ENCODE results near the gene MRPL14. TPM values are rescaled to one million over a fixed set of nuclear protein-coding genes. Genes with fewer than 3 reads are reported as not detected.

MRPL14 gene
- polyA plus RNA-seq, 1 donor (not counting 4 experiments of a cell fraction or from before 2014, with no cell fraction given): 136 TPM

GRCh38 chr6:44077214-44077946, 49.9 kb downstream of the MRPL14 start:
- H3K9ac ChIP-seq (ENCODE audit: control insufficient read depth, extremely low read depth, insufficient read depth, low read length): no peak overlapping the region
- H3K4me1 ChIP-seq (ENCODE audit: control insufficient read depth, extremely low read depth, insufficient read depth, low read length): peaks cover 27% of the 10 kb centered on the region
- no peaks in the 10 kb centered on the region for H3K36me3 ChIP-seq (ENCODE audit: control insufficient read depth in 2 of 2, extremely low read depth in 1 of 2, insufficient read depth in 2 of 2, low read length in 2 of 2)
- FAIRE-seq: no peak
- no peaks in the 10 kb centered on the region for H3K79me2 ChIP-seq (ENCODE audit: control insufficient read depth, insufficient read depth, low read length)
- H3K4me2 ChIP-seq (ENCODE audit: control insufficient read depth, extremely low read depth, insufficient read depth, low read depth, low read length): no peak overlapping the region
- no peaks in the 10 kb centered on the region for H4K20me1 ChIP-seq (ENCODE audit: control insufficient read depth, extremely low read depth, insufficient read depth, low read length)
- dilution Hi-C loops (cut with MboI; ENCODE audit: extremely low pct_ligation_motif_present, low sequenced_read_pairs): no loop called here
- no peak overlapping the region for H3K4me3 ChIP-seq (ENCODE audit: control insufficient read depth in 2 of 3, extremely low read depth in 1 of 3, insufficient read depth in 2 of 3, low read depth in 1 of 3, low read length in 3 of 3)
- H3K9me3 ChIP-seq (ENCODE audit: control insufficient read depth, low read depth, low read length): no peaks in the 10 kb centered on the region
- H2AFZ ChIP-seq (ENCODE audit: control insufficient read depth, low read length): no peak overlapping the region
- TF ChIP-seq EZH2 (IDR thresholded peaks at IDR 0.05; ENCODE audit: low read length): no peak
- no peak for TF ChIP-seq CTCF (optimal IDR thresholded peaks at IDR 0.05 in 1 of 3, IDR thresholded peaks at IDR 0.05 in 1 of 3, conservative IDR thresholded peaks at IDR 0.05 in 1 of 3; ENCODE audit: extremely low read depth in 1 of 3, insufficient read depth in 2 of 3, low read length in 3 of 3)
- DNase-seq (ENCODE audit: low read depth, low spot score): no peak
- no peaks in the 10 kb centered on the region for H3K27me3 ChIP-seq (ENCODE audit: control insufficient read depth, extremely low read depth, insufficient read depth, low read length)
- H3K9me1 ChIP-seq (ENCODE audit: control insufficient read depth, extremely low read depth, insufficient read depth, low read length): peaks cover 3% of the 10 kb centered on the region
- no peak overlapping the region for H3K27ac ChIP-seq (ENCODE audit: control insufficient read depth, insufficient read depth, low read length)

GRCh38 chr6:44076356-44077213, 50.7 kb downstream of the MRPL14 start:
- H2AFZ ChIP-seq (ENCODE audit: control insufficient read depth, low read length): no peak overlapping the region
- peaks cover 3% of the 10 kb centered on the region for H3K9me1 ChIP-seq (ENCODE audit: control insufficient read depth, extremely low read depth, insufficient read depth, low read length)
- H3K27me3 ChIP-seq (ENCODE audit: control insufficient read depth, extremely low read depth, insufficient read depth, low read length): no peaks in the 10 kb centered on the region
- TF ChIP-seq EZH2 (IDR thresholded peaks at IDR 0.05; ENCODE audit: low read length) (no peak), CTCF (optimal IDR thresholded peaks at IDR 0.05 in 1 of 3, IDR thresholded peaks at IDR 0.05 in 1 of 3, conservative IDR thresholded peaks at IDR 0.05 in 1 of 3; ENCODE audit: extremely low read depth in 1 of 3, insufficient read depth in 2 of 3, low read length in 3 of 3) (no peak)
- H3K4me2 ChIP-seq (ENCODE audit: control insufficient read depth, extremely low read depth, insufficient read depth, low read depth, low read length): no peak overlapping the region
- no peak overlapping the region for H3K27ac ChIP-seq (ENCODE audit: control insufficient read depth, insufficient read depth, low read length)
- H4K20me1 ChIP-seq (ENCODE audit: control insufficient read depth, extremely low read depth, insufficient read depth, low read length): no peaks in the 10 kb centered on the region
- no peaks in the 10 kb centered on the region for H3K36me3 ChIP-seq (ENCODE audit: control insufficient read depth in 2 of 2, extremely low read depth in 1 of 2, insufficient read depth in 2 of 2, low read length in 2 of 2)
- H3K4me1 ChIP-seq (ENCODE audit: control insufficient read depth, extremely low read depth, insufficient read depth, low read length): peaks cover 35% of the 10 kb centered on the region
- no peak overlapping the region for H3K4me3 ChIP-seq (ENCODE audit: control insufficient read depth in 2 of 3, extremely low read depth in 1 of 3, insufficient read depth in 2 of 3, low read depth in 1 of 3, low read length in 3 of 3)
- no peaks in the 10 kb centered on the region for H3K79me2 ChIP-seq (ENCODE audit: control insufficient read depth, insufficient read depth, low read length)
- H3K9me3 ChIP-seq (ENCODE audit: control insufficient read depth, low read depth, low read length): no peaks in the 10 kb centered on the region
- dilution Hi-C loops (cut with MboI; ENCODE audit: extremely low pct_ligation_motif_present, low sequenced_read_pairs): no loop called here
- DNase-seq (ENCODE audit: low read depth, low spot score) (no peak), FAIRE-seq (no peak)
- H3K9ac ChIP-seq (ENCODE audit: control insufficient read depth, extremely low read depth, insufficient read depth, low read length): no peak overlapping the region
